Measurements from ENCODE around the gene ATXN3L.

DNA sequence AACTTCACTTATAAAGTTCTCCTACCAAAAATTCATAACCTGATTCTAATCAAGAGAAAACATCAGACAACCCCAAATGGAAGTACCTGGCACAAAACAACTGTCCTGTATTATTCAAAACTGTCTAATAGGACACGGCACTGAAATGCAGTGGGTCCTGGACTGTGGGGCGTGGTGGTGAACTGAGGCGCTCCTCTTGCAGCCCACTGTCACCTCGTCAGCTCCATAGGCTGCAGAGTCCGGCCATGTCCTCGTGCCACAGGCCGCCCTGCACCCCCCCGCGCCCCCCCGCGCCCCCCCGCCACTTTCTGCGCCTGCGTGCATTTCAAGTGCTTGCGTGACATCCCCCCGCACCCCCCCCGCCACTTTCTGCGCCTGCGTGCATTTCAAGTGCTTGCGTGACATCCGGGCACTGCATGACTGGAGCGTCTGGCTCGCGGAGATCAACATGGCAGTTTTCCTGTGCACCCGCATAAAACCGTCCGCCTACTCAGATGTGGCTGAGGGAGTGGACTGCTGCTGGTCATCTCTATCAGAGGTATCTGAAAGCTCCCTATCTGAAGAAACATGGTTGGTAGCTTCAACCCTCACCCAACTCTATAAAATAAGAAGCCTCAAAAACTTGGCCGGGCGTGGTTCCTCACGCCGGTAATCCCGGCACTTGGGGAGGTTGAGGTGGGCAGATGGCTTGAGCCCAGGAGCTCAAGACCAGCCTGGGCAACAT is 28.8 kb downstream of the ATXN3L start:
- TF ChIP-seq CTCF (IDR thresholded peaks at IDR 0.05), result no peak
- no peak for TF ChIP-seq POLR2A (IDR thresholded peaks at IDR 0.05; ENCODE audit: low read depth)
- TF ChIP-seq POLR2AphosphoS5 (IDR thresholded peaks at IDR 0.05), result no peak
